ENCODE measurements around the gene DCBLD2.

DNA sequence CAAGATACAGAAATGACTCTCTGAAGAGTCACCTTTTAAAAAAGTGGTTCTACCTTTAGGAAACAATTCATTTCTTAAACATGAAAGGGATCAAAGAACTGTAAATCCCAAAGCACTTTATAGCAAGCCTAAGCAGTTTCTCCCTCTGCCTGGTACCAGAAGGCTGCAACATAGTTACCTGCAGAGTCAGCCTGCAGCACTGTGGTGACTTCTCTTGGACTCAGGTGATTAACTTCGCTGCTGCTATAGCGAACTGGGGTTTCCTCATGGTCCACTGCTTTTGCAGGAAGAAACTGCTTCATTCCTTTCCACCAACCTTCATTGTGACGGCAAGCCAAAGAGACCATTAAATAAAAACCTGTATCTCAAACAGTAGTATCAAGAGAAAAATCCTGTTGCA is 101.1 kb downstream of the DCBLD2 start:
- TF ChIP-seq EZH2phosphoT487 (IDR thresholded peaks at IDR 0.05; ENCODE audit: insufficient read depth, low read depth) = no peak
- TF ChIP-seq EZH2 (IDR thresholded peaks at IDR 0.05; ENCODE audit: insufficient read depth, poor library complexity, severe bottlenecking) = no peak

Measured in GM23248 (cell line).